Sigmoid colon (tissue), 3 donors: ENCODE measurements around the gene PDE9A.

ENCODE experiments used
- CTCF ChIP-seq, 4 experiments: fragments of 450-650 bp in 3 of 4; fragments of 200-600 bp in 1 of 4; IDR thresholded peaks; one replicate each; pipeline ENCODE4 v1.5.1; 2016 to 2019; ENCODE audit warnings: antibody characterized with exemption in 4 of 4, mild to moderate bottlenecking in 3 of 4, moderate library complexity in 2 of 4
- POLR2A ChIP-seq, 2 donors: fragments of 450-650 bp; IDR thresholded peaks; one replicate each; pipeline ENCODE4 v1.6.1; 2016; ENCODE audit warnings: antibody characterized with exemption in 2 of 2, mild to moderate bottlenecking in 2 of 2, moderate library complexity in 2 of 2

DNA sequence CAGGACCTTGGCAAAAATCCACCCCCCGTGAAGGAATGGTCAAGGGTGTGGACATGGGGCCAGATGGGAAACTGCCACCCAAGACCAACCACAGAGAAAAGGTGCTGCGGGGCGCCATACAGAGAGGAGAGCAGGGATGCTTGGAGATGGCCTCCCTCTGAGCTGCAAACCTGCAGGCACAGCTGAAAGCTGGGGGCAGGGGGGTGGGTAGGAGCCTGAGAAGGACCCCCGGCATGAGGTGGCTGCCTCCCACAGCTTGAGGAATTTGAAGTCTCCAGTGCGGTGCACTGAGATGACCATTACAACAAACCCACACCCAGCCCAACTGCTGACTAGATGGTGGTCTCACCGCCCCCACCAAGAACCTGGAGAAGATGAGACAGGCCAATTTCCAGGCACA lies 141.1 kb downstream of the PDE9A start:
- TF ChIP-seq POLR2A (IDR thresholded peaks at IDR 0.05) (no peak), CTCF (IDR thresholded peaks at IDR 0.05) (no peak)
